Stomach (tissue), 9 donors: ENCODE results near the gene KIF4A. TPM values are rescaled to one million over a fixed set of nuclear protein-coding genes. Genes with fewer than 3 reads are reported as not detected.
A peak's percentile ranks its signal among the peaks of the same experiment; 100 is the strongest.

Source experiments
- DNase-seq, 2 donors: peaks; one replicate each; pipeline versions ENCODE4 v3.0.0 to v3.0.0-alpha.2; 2013 to 2019
- H3K27ac ChIP-seq, 5 donors: fragments of 200-600 bp in 4 of 5; sonication (generic) in 4 of 5; one replicate each; pipeline ENCODE4 v1.5.1; 2013 to 2019; ENCODE audit warnings: mild to moderate bottlenecking in 1 of 5, moderate library complexity in 1 of 5
- H3K27me3 ChIP-seq, 3 donors: fragments of 200-600 bp; sonication (generic); one replicate each; pipeline ENCODE4 v1.5.1; 2017 to 2019; ENCODE audit warnings: mixed run types in 1 of 3
- H3K36me3 ChIP-seq, 4 donors: fragments of 200-600 bp; sonication (generic); 1 replicate in 3 of 4; 2 replicates in 1 of 4; pipeline ENCODE4 v1.5.1; 2016 to 2019
- H3K4me1 ChIP-seq, 4 donors: fragments of 200-600 bp; sonication (generic); one replicate each; pipeline ENCODE4 v1.5.1; 2016 to 2019
- H3K4me3 ChIP-seq, 4 donors: fragments of 200-600 bp; sonication (generic) in 3 of 4; one replicate each; pipeline ENCODE4 v1.5.1; 2016 to 2019; ENCODE audit warnings: mild to moderate bottlenecking in 1 of 4
- H3K9me3 ChIP-seq, 4 donors: fragments of 200-600 bp; sonication (generic); one replicate each; pipeline ENCODE4 v1.5.1; 2016 to 2019
- CTCF ChIP-seq, 7 experiments: fragments of 450-650 bp in 4 of 7; fragments of 200-600 bp in 3 of 7; sonication (generic) in 3 of 7; IDR thresholded peaks; one replicate each; pipeline ENCODE4 v1.5.1; 2016 to 2019; ENCODE audit warnings: antibody characterized with exemption in 7 of 7, control low read depth in 2 of 7, mild to moderate bottlenecking in 1 of 7
- EP300 ChIP-seq: sonication (generic); formaldehyde crosslinking; IDR thresholded peaks from one replicate; pipeline ENCODE4 v1.6.1; 2017; ENCODE audit warnings: antibody characterized with exemption
- POLR2A ChIP-seq, 4 donors: fragments of 450-650 bp; IDR thresholded peaks; one replicate each; pipeline ENCODE4 v1.6.1; 2016; ENCODE audit warnings: antibody characterized with exemption in 4 of 4, control low read depth in 2 of 4, mild to moderate bottlenecking in 1 of 4, moderate library complexity in 1 of 4
- POLR2AphosphoS5 ChIP-seq, 3 donors: sonication (generic); formaldehyde crosslinking; IDR thresholded peaks; one replicate each; pipeline ENCODE4 v1.6.1; 2016; ENCODE audit warnings: antibody characterized with exemption in 3 of 3
- WGBS, 5 donors: extraction: QIAGEN DNeasy Blood & Tissue Kit in 3 of 5; methylation state at CpG; one replicate each; pipeline versions ENCODE4 v1.1.5 to v1.1.7; 2013 to 2018; 5-methylcytosine and 5-hydroxymethylcytosine counted together
- intact Hi-C: fragments of 100-400 bp; cut with DNase I; formaldehyde crosslinking; loops from one replicate; pipeline ENCODE4 v1.15.1; 2023; ENCODE audit warnings: low total_unique reads
- polyA plus RNA-seq, 3 donors: library from polyadenylated mRNA; stranded (reverse); fragments of 200-250 nt; gene quantifications; one replicate each; pipeline ENCODE4 v1.2.3, GENCODE V29; 2013
- total RNA-seq, 5 donors: library from RNA; depleted of rRNA; stranded (reverse); fragments of >200 nt; gene quantifications; one replicate each; pipeline versions ENCODE4 v1.1.0 to v1.2.3, GENCODE V29; 2014 to 2016
- donor health status: healthy with polysubstance abuse.
- donor health status: Bipolar disorder and iron deficiency.
- donor health status: healthy.

KIF4A gene
- total and polyA plus RNA-seq, 8 donors: 0.31 to 26.9 (median 2.0) TPM; not detected in 1

- Histone ChIP-seq H3K36me3 (peaks cover 0 to 9% (median 4%) of the 10 kb centered on the region in 4 donors), H3K4me3 (no peak overlapping the region), H3K4me1 (no peaks in the 10 kb centered on the region), H3K9me3 (no peaks in the 10 kb centered on the region), H3K27me3 (no peaks in the 10 kb centered on the region), H3K27ac (no peak overlapping the region)
- no peak for DNase-seq
- TF ChIP-seq EP300 (no peak), CTCF (IDR thresholded peaks at IDR 0.05) (no peak), POLR2A (IDR thresholded peaks at IDR 0.05) (no peak), POLR2AphosphoS5 (IDR thresholded peaks at IDR 0.05) (no peak)
- 83 to 95% (median 86%) methylated on average over 3 of the region's 3 CpGs for WGBS, 5 donors
- intact Hi-C loops: no loop called here
Observed at GRCh38 chrX:70279081-70279480, 10.8 kb upstream of the KIF4A start.

GRCh38 chrX:70280573-70280972 lies 9.3 kb upstream of the KIF4A start:
- Histone ChIP-seq H3K9me3 (no peaks in the 10 kb centered on the region), H3K27me3 (no peaks in the 10 kb centered on the region), H3K4me1 (no peaks in the 10 kb centered on the region), H3K27ac (no peak overlapping the region), H3K36me3 (peaks cover 0 to 21% (median 8%) of the 10 kb centered on the region in 4 donors), H3K4me3 (no peak overlapping the region)
- intact Hi-C loops: no loop called here
- WGBS, 5 donors: 50 to 94% (median 80%) methylated on average over 1 to 3 of the region's 3 CpGs
- DNase-seq: no peak
- TF ChIP-seq POLR2AphosphoS5 (IDR thresholded peaks at IDR 0.05): no peak
- no peak for TF ChIP-seq EP300
- TF ChIP-seq POLR2A (IDR thresholded peaks at IDR 0.05): no peak
- TF ChIP-seq CTCF (IDR thresholded peaks at IDR 0.05): no peak

- no peak for DNase-seq
- Histone ChIP-seq H3K36me3 (peaks cover 0 to 35% (median 22%) of the 10 kb centered on the region in 4 donors), H3K27me3 (no peaks in the 10 kb centered on the region), H3K27ac (no peak within 1 kb of the TSS), H3K9me3 (no peaks in the 10 kb centered on the region), H3K4me3 (no peak within 1 kb of the TSS), H3K4me1 (no peaks in the 10 kb centered on the region)
- TF ChIP-seq POLR2AphosphoS5 (IDR thresholded peaks at IDR 0.05): no peak
- no peak for TF ChIP-seq EP300
- TF ChIP-seq CTCF (IDR thresholded peaks at IDR 0.05): no peak
- no peak for TF ChIP-seq POLR2A (IDR thresholded peaks at IDR 0.05)
- WGBS, 5 donors: 90 to 99% (median 94%) methylated on average over 16 to 21 of the region's 21 CpGs
- intact Hi-C loops: no loop called here
Observed at GRCh38 chrX:70281951-70282350, 8.0 kb upstream of the KIF4A start, which contains the start of gene RAB41. Gene RAB41, plus strand, starts transcription at chrX:70282172. Its CDS starts 46 bp downstream, at chrX:70282218.

GRCh38 chrX:70289168-70289792 lies 624 bp upstream of the KIF4A start:
- Histone ChIP-seq H3K27me3 (no peaks in the 10 kb centered on the region), H3K4me3 (peak overlapping the region; percentile 48 to 60 (median 56)), H3K27ac (peak overlapping the region; percentile 67 to 81 (median 69)), H3K9me3 (peaks cover 0 to 6% (median 0%) of the 10 kb centered on the region in 4 donors), H3K4me1 (peaks cover 0 to 12% (median 9%) of the 10 kb centered on the region in 4 donors), H3K36me3 (peaks cover 0 to 36% (median 28%) of the 10 kb centered on the region in 4 donors)
- intact Hi-C loops: no loop called here
- 25 to 55% (median 29%) methylated on average over 7 to 11 of the region's 11 CpGs for WGBS, 5 donors
- TF ChIP-seq EP300 (no peak), POLR2AphosphoS5 (IDR thresholded peaks at IDR 0.05) (no peak), CTCF (IDR thresholded peaks at IDR 0.05) (no peak), POLR2A (IDR thresholded peaks at IDR 0.05) (no peak)
- DNase-seq: no peak
